ENCODE results near the gene SNRPD3.
"Not testable (repeated sequence)": the region's sequence is repeated elsewhere in the genome, so short reads cannot be mapped to it uniquely, and the experiment has no call there.

The SNRPD3 gene

GRCh38 chr22:24535348-24535747 is 20.5 kb upstream of the SNRPD3 start:
- DNase-seq, result no peak

GRCh38 chr22:24536089-24536488 is 19.7 kb upstream of the SNRPD3 start:
- DNase-seq, result no peak

- DNase-seq, result no peak
Observed at GRCh38 chr22:24540470-24540869, 15.3 kb upstream of the SNRPD3 start.

GRCh38 chr22:24541681-24542515 is 13.9 kb upstream of the SNRPD3 start:
- DNase-seq, result no peak

- no peak for DNase-seq
Observed at GRCh38 chr22:24542641-24543040, 13.2 kb upstream of the SNRPD3 start.

GRCh38 chr22:24543185-24543601 is 12.6 kb upstream of the SNRPD3 start:
- no peak for DNase-seq

GRCh38 chr22:24543679-24544243 is 12.0 kb upstream of the SNRPD3 start:
- DNase-seq, result no peak

- no peak for DNase-seq
Observed at GRCh38 chr22:24548812-24549211, 7.0 kb upstream of the SNRPD3 start.

GRCh38 chr22:24550028-24550901 is 5.5 kb upstream of the SNRPD3 start:
- no peak for DNase-seq

GRCh38 chr22:24550902-24551435 is 4.8 kb upstream of the SNRPD3 start:
- no peak for DNase-seq

GRCh38 chr22:24552503-24553286 is 3.1 kb upstream of the SNRPD3 start:
- not testable (repeated sequence) for DNase-seq

GRCh38 chr22:24553597-24554312 is 2.0 kb upstream of the SNRPD3 start:
- no peak for DNase-seq

GRCh38 chr22:24554313-24555164 is 1.3 kb upstream of the SNRPD3 start, which contains the start of gene GUCD1:
TSS of gene GUCD1 (minus strand) at chr22:24555138. CDS start at chr22:24554991, 147 bp downstream.
- no peak for DNase-seq

GRCh38 chr22:24559471-24559870 is 3.7 kb downstream of the SNRPD3 start:
- no peak for DNase-seq

GRCh38 chr22:24563246-24563645 is 7.4 kb downstream of the SNRPD3 start:
- DNase-seq, result no peak

GRCh38 chr22:24564376-24565058 is 8.7 kb downstream of the SNRPD3 start:
- no peak for DNase-seq

- DNase-seq, result no peak
Observed at GRCh38 chr22:24565077-24565476, 9.3 kb downstream of the SNRPD3 start.

GRCh38 chr22:24566899-24567511 is 11.2 kb downstream of the SNRPD3 start:
- DNase-seq, result no peak

- no peak for DNase-seq
Observed at GRCh38 chr22:24567668-24568067, 11.9 kb downstream of the SNRPD3 start.
